ENCODE data around the gene KIAA0513. TPM values are rescaled to one million over a fixed set of nuclear protein-coding genes. Genes with fewer than 3 reads are reported as not detected.

Gene KIAA0513
- total and polyA plus RNA-seq, 2 experiments from 2014 or later: 12.8 to 24.6 TPM

DNA sequence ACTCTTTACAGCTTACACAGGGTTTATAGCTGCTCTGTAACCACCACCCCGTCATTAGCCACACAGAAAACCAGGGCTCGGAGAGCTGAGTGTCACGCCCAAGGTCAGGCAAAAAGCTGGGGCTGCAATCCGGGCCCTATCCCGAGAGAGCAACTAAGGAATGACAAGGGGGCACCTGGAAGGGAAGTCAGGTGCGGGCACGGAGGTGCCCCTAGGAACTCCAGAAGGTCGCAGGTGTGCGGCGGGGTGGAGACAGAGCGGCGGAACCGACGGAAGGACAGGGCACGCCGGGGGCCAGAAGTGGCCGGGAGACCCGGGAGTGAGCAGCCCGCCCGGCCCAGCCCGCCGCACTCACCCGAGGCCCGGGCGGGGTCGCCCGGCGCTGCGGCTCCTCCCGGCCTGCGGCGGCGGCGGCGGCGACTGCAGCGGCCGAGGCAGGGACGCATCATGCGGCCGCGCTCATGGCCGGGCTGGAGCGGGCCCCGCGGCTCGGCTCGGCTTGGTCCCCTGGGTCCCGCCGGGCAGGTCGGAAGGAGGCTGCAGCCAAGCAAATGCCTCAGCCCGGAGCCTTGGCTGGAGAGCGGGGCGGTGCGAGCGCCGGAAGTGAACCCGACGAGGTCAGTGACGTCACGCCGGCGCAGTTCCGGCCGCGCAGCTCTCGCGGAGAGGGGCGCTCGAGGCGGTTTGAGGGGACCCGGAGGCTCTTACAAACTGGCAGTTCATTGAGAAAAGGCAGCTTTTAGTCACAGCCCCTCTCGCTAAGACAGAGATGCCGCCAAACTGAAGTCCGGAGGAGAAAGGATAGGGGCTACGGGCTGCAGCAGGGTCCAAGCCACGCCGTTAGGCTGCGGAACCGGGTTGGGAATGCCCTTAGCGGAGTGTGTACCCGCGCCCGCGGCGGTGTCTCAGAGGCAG, 16.4 kb upstream of the KIAA0513 start, which contains the start of gene ZDHHC7:
ZDHHC7 (minus strand) TSS at position 605 of the 915 bp plus-strand sequence. CDS start 20,917 bp downstream, outside the sequence.
- Histone ChIP-seq H3K4me3 (peak within 1 kb of the TSS; percentile 80), H3K4me1 (ENCODE audit: low read depth) (peaks cover 12% of the 10 kb centered on the region), H3K9me3 (ENCODE audit: low read depth) (no peaks in the 10 kb centered on the region), H3K27me3 (no peaks in the 10 kb centered on the region), H3K27ac (peak within 1 kb of the TSS; percentile 98), H3K36me3 (no peaks in the 10 kb centered on the region)
- DNase-seq (ENCODE audit: low read depth in 1 of 2, low spot score in 1 of 2): peak; percentile 92 to 93
- TF ChIP-seq, protein P1, sequence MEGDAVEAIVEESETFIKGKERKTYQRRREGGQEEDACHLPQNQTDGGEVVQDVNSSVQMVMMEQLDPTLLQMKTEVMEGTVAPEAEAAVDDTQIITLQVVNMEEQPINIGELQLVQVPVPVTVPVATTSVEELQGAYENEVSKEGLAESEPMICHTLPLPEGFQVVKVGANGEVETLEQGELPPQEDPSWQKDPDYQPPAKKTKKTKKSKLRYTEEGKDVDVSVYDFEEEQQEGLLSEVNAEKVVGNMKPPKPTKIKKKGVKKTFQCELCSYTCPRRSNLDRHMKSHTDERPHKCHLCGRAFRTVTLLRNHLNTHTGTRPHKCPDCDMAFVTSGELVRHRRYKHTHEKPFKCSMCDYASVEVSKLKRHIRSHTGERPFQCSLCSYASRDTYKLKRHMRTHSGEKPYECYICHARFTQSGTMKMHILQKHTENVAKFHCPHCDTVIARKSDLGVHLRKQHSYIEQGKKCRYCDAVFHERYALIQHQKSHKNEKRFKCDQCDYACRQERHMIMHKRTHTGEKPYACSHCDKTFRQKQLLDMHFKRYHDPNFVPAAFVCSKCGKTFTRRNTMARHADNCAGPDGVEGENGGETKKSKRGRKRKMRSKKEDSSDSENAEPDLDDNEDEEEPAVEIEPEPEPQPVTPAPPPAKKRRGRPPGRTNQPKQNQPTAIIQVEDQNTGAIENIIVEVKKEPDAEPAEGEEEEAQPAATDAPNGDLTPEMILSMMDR (IDR thresholded peaks at IDR 0.05; ENCODE audit: low read depth, low read length): peak; percentile 3

DNA sequence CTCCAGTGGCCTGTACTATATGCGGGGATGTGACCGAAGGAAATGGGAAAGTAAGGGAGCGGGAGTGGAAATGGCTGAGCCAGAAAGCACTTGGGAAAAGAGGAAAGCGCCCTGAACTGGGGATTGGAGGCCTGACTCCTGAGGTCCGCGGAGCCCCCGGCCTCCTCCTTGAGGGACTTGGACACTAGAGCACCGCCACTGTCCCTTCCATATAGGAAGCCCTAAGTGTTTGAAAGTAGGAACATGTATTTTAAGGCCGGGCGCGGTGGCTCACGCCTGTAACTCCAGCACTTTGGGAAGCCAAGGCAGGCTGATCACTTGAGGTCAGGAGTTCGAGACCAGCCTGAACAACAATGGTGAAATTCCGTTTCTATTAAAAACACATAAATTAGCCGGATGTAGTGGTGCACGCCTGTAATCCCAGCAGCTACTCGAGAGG, 15.7 kb upstream of the KIAA0513 start:
- no peaks in the 10 kb centered on the region for H3K9me3 ChIP-seq (ENCODE audit: low read depth)
- no peaks in the 10 kb centered on the region for H3K36me3 ChIP-seq
- no peaks in the 10 kb centered on the region for H3K27me3 ChIP-seq
- H3K27ac ChIP-seq: peak overlapping the region; percentile 98
- peak overlapping the region; percentile 80 for H3K4me3 ChIP-seq
- TF ChIP-seq, protein P1 (IDR thresholded peaks at IDR 0.05; ENCODE audit: low read depth, low read length): no peak
- no peak for DNase-seq (ENCODE audit: low read depth in 1 of 2, low spot score in 1 of 2)
- peaks cover 12% of the 10 kb centered on the region for H3K4me1 ChIP-seq (ENCODE audit: low read depth)

DNA sequence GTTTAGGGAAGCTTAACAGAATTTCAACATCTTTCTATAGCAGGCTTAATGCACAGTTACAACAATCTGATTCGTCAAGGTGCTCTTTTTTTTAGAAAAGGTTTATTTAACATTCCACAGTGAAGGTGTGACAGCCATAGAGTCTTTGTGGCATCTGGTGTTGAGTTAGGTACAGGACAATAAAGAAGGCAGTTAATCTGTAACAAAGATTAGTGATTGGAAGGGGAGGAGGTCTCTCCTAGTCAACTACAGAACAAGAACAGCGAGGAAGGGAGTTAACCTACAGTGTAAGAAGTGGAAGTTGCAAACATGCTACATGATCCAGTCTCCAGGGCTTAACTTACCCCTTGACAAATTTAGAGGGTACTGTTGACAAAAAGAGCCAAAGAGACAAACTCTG, 13.3 kb upstream of the KIAA0513 start:
- DNase-seq (ENCODE audit: low read depth in 1 of 2, low spot score in 1 of 2): no peak
- Histone ChIP-seq H3K36me3 (no peaks in the 10 kb centered on the region), H3K4me3 (no peak overlapping the region), H3K9me3 (ENCODE audit: low read depth) (no peaks in the 10 kb centered on the region), H3K4me1 (ENCODE audit: low read depth) (peaks cover 12% of the 10 kb centered on the region), H3K27me3 (peaks cover 7% of the 10 kb centered on the region), H3K27ac (no peak overlapping the region)
- TF ChIP-seq, protein P1 (IDR thresholded peaks at IDR 0.05; ENCODE audit: low read depth, low read length): no peak

DNA sequence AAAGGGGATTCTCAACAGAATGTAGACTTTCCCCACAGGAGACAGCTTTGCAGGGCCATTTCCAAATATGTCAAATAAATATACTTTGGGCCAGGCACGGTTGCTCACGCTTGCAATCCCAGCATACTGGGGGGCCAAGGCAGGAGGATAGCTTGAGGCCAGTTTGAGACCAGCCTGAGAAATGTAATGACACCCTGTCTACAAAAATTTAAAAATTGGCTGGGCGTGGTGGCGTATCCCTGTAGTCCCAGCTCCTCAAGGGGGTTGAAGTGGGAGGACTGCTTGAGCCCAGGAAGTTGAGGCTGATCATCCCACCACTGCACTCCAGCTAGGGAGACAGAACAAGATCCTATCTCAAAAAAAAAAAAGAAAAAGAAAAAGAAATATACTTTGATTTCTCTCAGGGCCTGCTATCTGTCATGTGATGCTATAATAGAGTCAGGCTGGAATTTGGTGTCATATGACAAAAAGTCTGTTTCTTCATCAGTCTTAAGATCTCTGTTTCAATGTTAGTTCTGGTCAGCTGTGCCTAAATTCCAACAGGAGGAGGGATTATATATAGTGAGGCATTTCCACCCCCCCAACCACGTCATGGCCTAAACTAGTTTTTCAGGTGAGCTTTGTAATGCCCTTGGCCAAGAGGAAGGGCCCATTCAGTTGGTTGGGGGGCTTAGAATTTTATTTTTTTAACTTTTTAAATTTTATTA, 12.0 kb upstream of the KIAA0513 start:
- no peak overlapping the region for H3K27ac ChIP-seq
- peaks cover 5% of the 10 kb centered on the region for H3K4me1 ChIP-seq (ENCODE audit: low read depth)
- TF ChIP-seq, protein P1 (IDR thresholded peaks at IDR 0.05; ENCODE audit: low read depth, low read length): no peak
- H3K36me3 ChIP-seq: no peaks in the 10 kb centered on the region
- H3K4me3 ChIP-seq: no peak overlapping the region
- DNase-seq (ENCODE audit: low read depth in 1 of 2, low spot score in 1 of 2): no peak
- H3K27me3 ChIP-seq: peaks cover 9% of the 10 kb centered on the region
- no peaks in the 10 kb centered on the region for H3K9me3 ChIP-seq (ENCODE audit: low read depth)

DNA sequence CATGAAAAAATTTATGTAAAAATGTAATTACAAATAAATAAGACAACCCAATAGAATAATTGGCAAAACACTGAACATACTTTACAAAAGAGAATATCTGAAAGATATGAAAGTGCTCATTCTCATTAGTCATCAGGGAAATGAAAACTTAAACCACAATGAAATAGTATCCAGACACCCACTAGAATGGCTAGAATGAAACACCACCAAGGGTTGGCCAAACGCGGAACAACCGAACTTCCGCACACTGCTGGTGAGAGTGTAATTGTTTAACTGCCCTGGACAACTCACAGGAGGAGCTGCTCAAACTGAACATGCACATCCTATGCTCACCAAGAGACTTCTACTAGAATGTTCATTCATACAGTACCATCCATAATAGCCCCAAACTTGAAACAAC, 10.4 kb upstream of the KIAA0513 start:
- peaks cover 9% of the 10 kb centered on the region for H3K27me3 ChIP-seq
- no peaks in the 10 kb centered on the region for H3K9me3 ChIP-seq (ENCODE audit: low read depth)
- DNase-seq (ENCODE audit: low read depth in 1 of 2, low spot score in 1 of 2): peak in 1 of 2 donors; percentile 45
- peaks cover 2% of the 10 kb centered on the region for H3K4me1 ChIP-seq (ENCODE audit: low read depth)
- TF ChIP-seq, protein P1 (IDR thresholded peaks at IDR 0.05; ENCODE audit: low read depth, low read length): no peak
- no peak overlapping the region for H3K27ac ChIP-seq
- no peak overlapping the region for H3K4me3 ChIP-seq
- no peaks in the 10 kb centered on the region for H3K36me3 ChIP-seq

Data from cardiac muscle cell (in vitro differentiated cells and primary cell).